Measurements from ENCODE around the gene ATP13A3. TPM values are rescaled to one million over a fixed set of nuclear protein-coding genes. Genes with fewer than 3 reads are reported as not detected.

ATP13A3 gene
- total and polyA plus RNA-seq, 2 donors (not counting 1 experiment from before 2014, with no cell fraction given): 6.1 to 61.1 TPM

DNA sequence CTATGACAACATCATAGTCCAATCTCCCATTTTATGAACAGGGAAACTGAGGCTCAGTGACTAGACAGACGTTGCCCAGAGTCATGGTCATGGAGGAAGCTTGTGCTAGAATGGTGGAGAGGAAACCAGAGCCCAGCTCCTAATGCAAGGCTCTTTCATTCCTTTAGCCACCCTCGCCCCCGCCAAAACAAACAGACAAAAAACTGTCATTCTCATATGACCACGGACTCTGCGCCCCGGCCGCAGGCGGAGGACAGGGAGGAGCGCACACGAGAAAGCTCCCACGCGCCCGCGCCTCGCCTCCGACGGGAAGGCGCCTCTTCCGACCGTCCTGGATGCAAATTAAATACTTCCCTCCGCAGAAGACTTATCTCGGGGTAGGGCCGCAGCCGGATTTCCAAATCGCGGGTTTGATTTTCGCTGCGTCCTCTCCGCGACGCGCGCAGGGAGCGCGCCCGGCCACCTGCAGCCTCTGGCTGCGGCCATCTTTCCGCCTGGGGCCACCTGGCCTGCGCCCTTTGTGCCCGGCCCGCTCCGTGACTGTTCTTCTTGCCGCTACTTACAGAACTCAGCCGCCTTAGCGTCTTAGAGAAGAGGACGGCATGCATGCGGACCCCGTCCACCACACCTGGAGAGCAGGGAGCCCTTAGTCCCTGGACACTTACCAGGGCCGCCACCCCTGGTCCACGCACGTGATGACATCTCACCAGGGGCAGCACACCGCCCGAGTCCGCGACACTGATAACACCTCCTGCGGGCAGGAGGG is 670 bp upstream of the ATP13A3 start:
- intact Hi-C loops (cut with micrococcal nuclease): loop anchor here (1.0 to 5.0 kb wide), 8 partner anchors 97 to 1055 kb away; partner anchors contain the start of genes ACAP2, HES1, LSG1 and PPP1R2
- Mint-ChIP-seq H3K4me3 (peak overlapping the region; percentile 92), H3K27ac (peak overlapping the region; percentile 89), H3K4me1 (peaks cover 58% of the 10 kb centered on the region), H3K27me3 (no peaks in the 10 kb centered on the region), H3K9me3 (ENCODE audit: insufficient read depth) (no peaks in the 10 kb centered on the region)
- Histone ChIP-seq H3K9ac (ENCODE audit: low read length) (peak overlapping the region; percentile 85), H3K4me2 (replicated peaks; ENCODE audit: low read depth, low read length, poor library complexity, severe bottlenecking) (peak overlapping the region; percentile 96), H3K79me2 (ENCODE audit: control insufficient read depth, insufficient read depth, low read length) (peaks cover 38% of the 10 kb centered on the region), H3K4me1 (ENCODE audit: control insufficient read depth in 2 of 2, insufficient read depth in 2 of 2, low read length in 2 of 2) (peaks cover 39 to 57% of the 10 kb centered on the region in 2 donors), H3K4me3 (ENCODE audit: control extremely low read depth in 1 of 5, extremely low read depth in 1 of 5, insufficient read depth in 1 of 5, low read depth in 2 of 5, low read length in 4 of 5) (peak overlapping the region; percentile 56 to 92 (median 77)), H3K36me3 (replicated peaks in 1 of 2; ENCODE audit: control extremely low read depth in 1 of 2, control insufficient read depth in 1 of 2, extremely low read depth in 1 of 2, insufficient read depth in 2 of 2, low read length in 1 of 2) (peaks cover 0 to 2% of the 10 kb centered on the region in 2 experiments), H3K27me3 (replicated peaks in 1 of 4; ENCODE audit: control extremely low read depth in 1 of 4, control insufficient read depth in 3 of 4, insufficient read depth in 4 of 4, low read length in 3 of 4) (no peaks in the 10 kb centered on the region), H3K27ac (ENCODE audit: low read length in 2 of 2) (peak overlapping the region; percentile 53 to 66), H2AFZ (ENCODE audit: insufficient read depth, low read depth, low read length, poor library complexity, severe bottlenecking) (peak overlapping the region; percentile 81), H3K9me3 (ENCODE audit: control extremely low read depth in 1 of 3, control insufficient read depth in 2 of 3, insufficient read depth in 1 of 3, low read length in 2 of 3) (peaks cover 0 to 3% (median 0%) of the 10 kb centered on the region in 3 donors), H4K20me1 (ENCODE audit: control insufficient read depth, insufficient read depth, low read length, poor library complexity, severe bottlenecking) (no peaks in the 10 kb centered on the region)
- ChIA-PET CTCF (interaction anchor here (0.8 to 1.1 kb wide), 2 partner anchors 15 to 103 kb away, joined by 3 to 4 read pairs; no protein-coding TSS in a partner anchor), POLR2A (no interaction called here)
- ATAC-seq (ENCODE audit: low read depth) (peak; percentile 6), DNase-seq (peak; percentile 75)
- TF ChIP-seq EZH2 (IDR thresholded peaks at IDR 0.05; ENCODE audit: borderline replicate concordance, insufficient read depth, low read depth, low read length, poor library complexity, severe bottlenecking): no peak
- TF ChIP-seq, protein P1, sequence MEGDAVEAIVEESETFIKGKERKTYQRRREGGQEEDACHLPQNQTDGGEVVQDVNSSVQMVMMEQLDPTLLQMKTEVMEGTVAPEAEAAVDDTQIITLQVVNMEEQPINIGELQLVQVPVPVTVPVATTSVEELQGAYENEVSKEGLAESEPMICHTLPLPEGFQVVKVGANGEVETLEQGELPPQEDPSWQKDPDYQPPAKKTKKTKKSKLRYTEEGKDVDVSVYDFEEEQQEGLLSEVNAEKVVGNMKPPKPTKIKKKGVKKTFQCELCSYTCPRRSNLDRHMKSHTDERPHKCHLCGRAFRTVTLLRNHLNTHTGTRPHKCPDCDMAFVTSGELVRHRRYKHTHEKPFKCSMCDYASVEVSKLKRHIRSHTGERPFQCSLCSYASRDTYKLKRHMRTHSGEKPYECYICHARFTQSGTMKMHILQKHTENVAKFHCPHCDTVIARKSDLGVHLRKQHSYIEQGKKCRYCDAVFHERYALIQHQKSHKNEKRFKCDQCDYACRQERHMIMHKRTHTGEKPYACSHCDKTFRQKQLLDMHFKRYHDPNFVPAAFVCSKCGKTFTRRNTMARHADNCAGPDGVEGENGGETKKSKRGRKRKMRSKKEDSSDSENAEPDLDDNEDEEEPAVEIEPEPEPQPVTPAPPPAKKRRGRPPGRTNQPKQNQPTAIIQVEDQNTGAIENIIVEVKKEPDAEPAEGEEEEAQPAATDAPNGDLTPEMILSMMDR (IDR thresholded peaks at IDR 0.05): no peak
- WGBS (ENCODE audit: insufficient coverage): 10% methylated on average over 55 of the region's 56 CpGs

All from B cell (primary cell).